ENCODE measurements around the gene ATAD3A. TPM values are rescaled to one million over a fixed set of nuclear protein-coding genes. Genes with fewer than 3 reads are reported as not detected.
"Not testable (repeated sequence)": the region's sequence is repeated elsewhere in the genome, so short reads cannot be mapped to it uniquely, and the experiment has no call there.

The ATAD3A gene
- total RNA-seq, 4 donors from 2014 or later: 1.8 to 14.8 (median 11.7) TPM

- not testable (repeated sequence) for H3K4me1 ChIP-seq, H3K9me3 ChIP-seq, H3K27me3 ChIP-seq, H3K36me3 ChIP-seq, H3K4me3 ChIP-seq
- intact Hi-C loops (cut with DNase I; ENCODE audit: low total_unique reads): loop anchor here (10.0 kb wide), 1 partner anchor 121 kb away; no protein-coding TSS in a partner anchor
- peak overlapping the region; percentile 75 to 84 for H3K27ac ChIP-seq
- DNase-seq: peak; percentile 57 to 58
- peak; percentile 13 to 69 (median 54) for TF ChIP-seq CTCF (IDR thresholded peaks at IDR 0.05)
Observed at GRCh38 chr1:1505366-1505798, 6.6 kb upstream of the ATAD3A start.

- H3K9me3 ChIP-seq, H3K36me3 ChIP-seq, H3K4me1 ChIP-seq, DNase-seq, H3K27me3 ChIP-seq, H3K4me3 ChIP-seq: not testable (repeated sequence)
- H3K27ac ChIP-seq: peak overlapping the region; percentile 75 to 84
- intact Hi-C loops (cut with DNase I; ENCODE audit: low total_unique reads): loop anchor here (10.0 kb wide), 1 partner anchor 121 kb away; no protein-coding TSS in a partner anchor
Observed at GRCh38 chr1:1505801-1506200, 6.2 kb upstream of the ATAD3A start.

- no peak overlapping the region for H3K27ac ChIP-seq
- no peaks in the 10 kb centered on the region for H3K27me3 ChIP-seq
- H3K36me3 ChIP-seq: no peaks in the 10 kb centered on the region
- DNase-seq: no peak
- no peak for TF ChIP-seq CTCF (IDR thresholded peaks at IDR 0.05)
- TF ChIP-seq POLR2A (IDR thresholded peaks at IDR 0.05): no peak
- peaks cover 0 to 4% of the 10 kb centered on the region in 2 donors for H3K4me1 ChIP-seq
- intact Hi-C loops (cut with DNase I; ENCODE audit: low total_unique reads): loop anchor here (10.0 kb wide), 1 partner anchor 123 kb away; no protein-coding TSS in a partner anchor
- H3K9me3 ChIP-seq: no peaks in the 10 kb centered on the region
- H3K4me3 ChIP-seq: no peak overlapping the region
Observed at GRCh38 chr1:1507305-1507704, 4.7 kb upstream of the ATAD3A start.

GRCh38 chr1:1508775-1509464 is 3.0 kb upstream of the ATAD3A start:
- intact Hi-C loops (cut with DNase I; ENCODE audit: low total_unique reads): loop anchor here (10.0 kb wide), 1 partner anchor 124 kb away; no protein-coding TSS in a partner anchor
- H3K4me3 ChIP-seq, H3K4me1 ChIP-seq, DNase-seq, H3K9me3 ChIP-seq, H3K27ac ChIP-seq, H3K27me3 ChIP-seq, H3K36me3 ChIP-seq: not testable (repeated sequence)

GRCh38 chr1:1509465-1509850 is 2.5 kb upstream of the ATAD3A start:
- intact Hi-C loops (cut with DNase I; ENCODE audit: low total_unique reads): loop anchor here (10.0 kb wide), 1 partner anchor 125 kb away; no protein-coding TSS in a partner anchor
- H3K27ac ChIP-seq, H3K4me3 ChIP-seq, H3K27me3 ChIP-seq, H3K36me3 ChIP-seq, H3K4me1 ChIP-seq, H3K9me3 ChIP-seq, DNase-seq: not testable (repeated sequence)

- Histone ChIP-seq H3K4me3 (peak overlapping the region; percentile 69 to 78), H3K27me3 (no peaks in the 10 kb centered on the region), H3K4me1 (peaks cover 0 to 4% of the 10 kb centered on the region in 2 donors), H3K36me3 (no peaks in the 10 kb centered on the region), H3K27ac (peak overlapping the region; percentile 82 to 88), H3K9me3 (no peaks in the 10 kb centered on the region)
- no peak for DNase-seq
- intact Hi-C loops (cut with DNase I; ENCODE audit: low total_unique reads): no loop called here
- TF ChIP-seq CTCF (IDR thresholded peaks at IDR 0.05): no peak
- no peak for TF ChIP-seq POLR2A (IDR thresholded peaks at IDR 0.05)
Observed at GRCh38 chr1:1510912-1511532, 940 bp upstream of the ATAD3A start.

- H3K36me3 ChIP-seq; H3K4me1 ChIP-seq; intact Hi-C loops (cut with DNase I; ENCODE audit: low total_unique reads); H3K27me3 ChIP-seq; DNase-seq; H3K27ac ChIP-seq; H3K9me3 ChIP-seq: not testable (repeated sequence)
- H3K4me3 ChIP-seq: peak overlapping the region; percentile 69 to 78
Observed at GRCh38 chr1:1512425-1512824, 463 bp downstream of the ATAD3A start.

GRCh38 chr1:1513675-1514074 is 1.7 kb downstream of the ATAD3A start:
- H3K27ac ChIP-seq; H3K4me1 ChIP-seq; DNase-seq; intact Hi-C loops (cut with DNase I; ENCODE audit: low total_unique reads); H3K4me3 ChIP-seq; H3K36me3 ChIP-seq; H3K9me3 ChIP-seq; H3K27me3 ChIP-seq: not testable (repeated sequence)

- intact Hi-C loops (cut with DNase I; ENCODE audit: low total_unique reads); DNase-seq: not testable (repeated sequence)
Observed at GRCh38 chr1:1514376-1514775, 2.4 kb downstream of the ATAD3A start.

GRCh38 chr1:1516923-1517322 is 5.0 kb downstream of the ATAD3A start:
- H3K27me3 ChIP-seq; H3K4me1 ChIP-seq; H3K27ac ChIP-seq; H3K9me3 ChIP-seq; intact Hi-C loops (cut with DNase I; ENCODE audit: low total_unique reads); H3K36me3 ChIP-seq; H3K4me3 ChIP-seq; DNase-seq: not testable (repeated sequence)

More at GRCh38 chr1:1514376-1514775, 2.4 kb downstream of the ATAD3A start:
- not testable (repeated sequence) for H3K4me1 ChIP-seq, H3K36me3 ChIP-seq, H3K9me3 ChIP-seq, H3K27me3 ChIP-seq, H3K4me3 ChIP-seq, H3K27ac ChIP-seq

All from uterus (tissue), 4 donors.